Measurements from ENCODE around the gene ZC2HC1C. TPM values are rescaled to one million over a fixed set of nuclear protein-coding genes. Genes with fewer than 3 reads are reported as not detected.

ZC2HC1C gene
- total and polyA plus RNA-seq, 2 donors (not counting 1 experiment from before 2014, with no cell fraction given) = 0.21 to 0.59 TPM

DNA sequence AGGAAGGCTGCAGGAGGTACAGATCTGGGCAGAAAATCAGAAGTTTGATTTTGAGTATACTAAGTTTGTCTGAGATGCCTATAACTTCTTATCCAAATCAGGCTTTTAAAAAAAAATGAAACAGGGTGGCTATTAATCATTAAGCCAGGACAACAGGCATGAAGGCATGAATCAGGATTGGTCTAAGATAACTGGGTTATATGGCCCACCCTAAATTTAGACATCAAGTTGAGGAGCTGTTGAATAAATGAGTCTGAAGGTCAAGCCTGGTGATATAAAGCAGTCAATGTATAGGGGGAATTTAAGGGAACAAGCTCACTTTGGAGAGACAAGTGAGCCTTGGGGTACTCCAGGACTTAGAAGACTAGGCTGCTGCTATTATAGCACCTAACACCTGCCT lies 28.8 kb downstream of the ZC2HC1C start:
- H3K9ac ChIP-seq (ENCODE audit: low read length) = no peak overlapping the region
- H3K36me3 ChIP-seq (replicated peaks in 1 of 2; ENCODE audit: control extremely low read depth in 1 of 2, control insufficient read depth in 1 of 2, extremely low read depth in 1 of 2, insufficient read depth in 2 of 2, low read length in 1 of 2) = peaks cover 18 to 67% of the 10 kb centered on the region in 2 experiments
- H3K4me1 ChIP-seq (ENCODE audit: control insufficient read depth in 2 of 2, insufficient read depth in 2 of 2, low read length in 2 of 2) = peaks cover 3 to 6% of the 10 kb centered on the region in 2 donors
- no peak overlapping the region for H3K4me3 ChIP-seq (ENCODE audit: control extremely low read depth in 1 of 5, extremely low read depth in 1 of 5, insufficient read depth in 1 of 5, low read depth in 2 of 5, low read length in 4 of 5)
- no peaks in the 10 kb centered on the region for H3K9me3 ChIP-seq (ENCODE audit: control extremely low read depth in 1 of 3, control insufficient read depth in 2 of 3, insufficient read depth in 1 of 3, low read length in 2 of 3)
- ATAC-seq (ENCODE audit: low read depth) (no peak), DNase-seq (no peak)
- Mint-ChIP-seq H3K4me1 (peaks cover 6% of the 10 kb centered on the region), H3K4me3 (no peak overlapping the region), H3K27ac (no peak overlapping the region), H3K27me3 (no peaks in the 10 kb centered on the region), H3K9me3 (ENCODE audit: insufficient read depth) (no peaks in the 10 kb centered on the region)
- POLR2A ChIA-PET = no interaction called here
- H3K27me3 ChIP-seq (replicated peaks in 1 of 4; ENCODE audit: control extremely low read depth in 1 of 4, control insufficient read depth in 3 of 4, insufficient read depth in 4 of 4, low read length in 3 of 4) = no peaks in the 10 kb centered on the region
- H2AFZ ChIP-seq (ENCODE audit: insufficient read depth, low read depth, low read length, poor library complexity, severe bottlenecking) = no peak overlapping the region
- TF ChIP-seq, protein P1, sequence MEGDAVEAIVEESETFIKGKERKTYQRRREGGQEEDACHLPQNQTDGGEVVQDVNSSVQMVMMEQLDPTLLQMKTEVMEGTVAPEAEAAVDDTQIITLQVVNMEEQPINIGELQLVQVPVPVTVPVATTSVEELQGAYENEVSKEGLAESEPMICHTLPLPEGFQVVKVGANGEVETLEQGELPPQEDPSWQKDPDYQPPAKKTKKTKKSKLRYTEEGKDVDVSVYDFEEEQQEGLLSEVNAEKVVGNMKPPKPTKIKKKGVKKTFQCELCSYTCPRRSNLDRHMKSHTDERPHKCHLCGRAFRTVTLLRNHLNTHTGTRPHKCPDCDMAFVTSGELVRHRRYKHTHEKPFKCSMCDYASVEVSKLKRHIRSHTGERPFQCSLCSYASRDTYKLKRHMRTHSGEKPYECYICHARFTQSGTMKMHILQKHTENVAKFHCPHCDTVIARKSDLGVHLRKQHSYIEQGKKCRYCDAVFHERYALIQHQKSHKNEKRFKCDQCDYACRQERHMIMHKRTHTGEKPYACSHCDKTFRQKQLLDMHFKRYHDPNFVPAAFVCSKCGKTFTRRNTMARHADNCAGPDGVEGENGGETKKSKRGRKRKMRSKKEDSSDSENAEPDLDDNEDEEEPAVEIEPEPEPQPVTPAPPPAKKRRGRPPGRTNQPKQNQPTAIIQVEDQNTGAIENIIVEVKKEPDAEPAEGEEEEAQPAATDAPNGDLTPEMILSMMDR (IDR thresholded peaks at IDR 0.05) = no peak
- TF ChIP-seq EZH2 (IDR thresholded peaks at IDR 0.05; ENCODE audit: borderline replicate concordance, insufficient read depth, low read depth, low read length, poor library complexity, severe bottlenecking) = no peak
- H3K79me2 ChIP-seq (ENCODE audit: control insufficient read depth, insufficient read depth, low read length) = peaks cover 6% of the 10 kb centered on the region
- H3K4me2 ChIP-seq (replicated peaks; ENCODE audit: low read depth, low read length, poor library complexity, severe bottlenecking) = no peak overlapping the region
- H4K20me1 ChIP-seq (ENCODE audit: control insufficient read depth, insufficient read depth, low read length, poor library complexity, severe bottlenecking) = peaks cover 10% of the 10 kb centered on the region
- CTCF ChIA-PET = interaction anchor here (0.9 to 1.6 kb wide), 3 partner anchors 10 to 237 kb away, joined by 4 to 11 read pairs (median 4); no protein-coding TSS in a partner anchor
- intact Hi-C loops (cut with micrococcal nuclease) = no loop called here
- H3K27ac ChIP-seq (ENCODE audit: low read length in 2 of 2) = no peak overlapping the region

DNA sequence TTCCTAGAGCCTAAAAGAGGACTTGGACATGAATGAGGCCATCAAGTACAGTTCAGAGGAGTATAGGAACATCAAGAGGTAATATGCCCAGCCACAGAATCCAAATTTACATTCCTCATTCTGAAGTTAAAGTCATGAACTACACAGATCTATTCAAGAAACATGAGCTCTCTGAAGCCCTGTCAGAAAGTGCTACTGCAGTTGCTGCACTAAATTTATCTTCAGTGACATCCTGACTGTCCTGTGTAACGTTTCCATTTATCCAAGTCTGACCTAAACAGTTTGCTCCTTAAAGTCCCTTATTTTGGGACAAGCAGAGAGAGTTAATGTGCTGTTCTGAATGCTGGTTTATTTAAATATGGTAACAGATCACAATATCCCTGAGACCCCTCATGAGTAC lies 29.2 kb downstream of the ZC2HC1C start:
- Histone ChIP-seq H3K4me1 (ENCODE audit: control insufficient read depth in 2 of 2, insufficient read depth in 2 of 2, low read length in 2 of 2) (peaks cover 3 to 6% of the 10 kb centered on the region in 2 donors), H3K79me2 (ENCODE audit: control insufficient read depth, insufficient read depth, low read length) (peaks cover 6% of the 10 kb centered on the region), H2AFZ (ENCODE audit: insufficient read depth, low read depth, low read length, poor library complexity, severe bottlenecking) (no peak overlapping the region), H3K27ac (ENCODE audit: low read length in 2 of 2) (no peak overlapping the region), H3K9ac (ENCODE audit: low read length) (no peak overlapping the region), H3K27me3 (replicated peaks in 1 of 4; ENCODE audit: control extremely low read depth in 1 of 4, control insufficient read depth in 3 of 4, insufficient read depth in 4 of 4, low read length in 3 of 4) (no peaks in the 10 kb centered on the region), H3K4me2 (replicated peaks; ENCODE audit: low read depth, low read length, poor library complexity, severe bottlenecking) (no peak overlapping the region), H4K20me1 (ENCODE audit: control insufficient read depth, insufficient read depth, low read length, poor library complexity, severe bottlenecking) (peaks cover 10% of the 10 kb centered on the region), H3K9me3 (ENCODE audit: control extremely low read depth in 1 of 3, control insufficient read depth in 2 of 3, insufficient read depth in 1 of 3, low read length in 2 of 3) (no peaks in the 10 kb centered on the region), H3K4me3 (ENCODE audit: control extremely low read depth in 1 of 5, extremely low read depth in 1 of 5, insufficient read depth in 1 of 5, low read depth in 2 of 5, low read length in 4 of 5) (no peak overlapping the region), H3K36me3 (replicated peaks in 1 of 2; ENCODE audit: control extremely low read depth in 1 of 2, control insufficient read depth in 1 of 2, extremely low read depth in 1 of 2, insufficient read depth in 2 of 2, low read length in 1 of 2) (peaks cover 18 to 70% of the 10 kb centered on the region in 2 experiments)
- ChIA-PET CTCF (interaction anchor here (0.9 to 1.5 kb wide), 2 partner anchors 10 to 193 kb away, joined by 4 to 11 read pairs; no protein-coding TSS in a partner anchor), POLR2A (no interaction called here)
- DNase-seq (no peak), ATAC-seq (ENCODE audit: low read depth) (no peak)
- no peak for TF ChIP-seq EZH2 (IDR thresholded peaks at IDR 0.05; ENCODE audit: borderline replicate concordance, insufficient read depth, low read depth, low read length, poor library complexity, severe bottlenecking)
- TF ChIP-seq, protein P1 (IDR thresholded peaks at IDR 0.05) = no peak
- WGBS (ENCODE audit: insufficient coverage) = no CpG with 5 or more reads among the region's 1 CpG
- Mint-ChIP-seq H3K27ac (no peak overlapping the region), H3K4me1 (peaks cover 6% of the 10 kb centered on the region), H3K4me3 (no peak overlapping the region), H3K9me3 (ENCODE audit: insufficient read depth) (no peaks in the 10 kb centered on the region), H3K27me3 (no peaks in the 10 kb centered on the region)
- intact Hi-C loops (cut with micrococcal nuclease) = no loop called here
